IMR-90 (cell line): Measurements from ENCODE around the gene ELOA. TPM values are rescaled to one million over a fixed set of nuclear protein-coding genes. Genes with fewer than 3 reads are reported as not detected.

Source experiments
- ATAC-seq: fragments of 200-7000 bp; cut with Tn5 transposase; 2 replicates; pipeline ENCODE4 v1.9.1; 2020; ENCODE audit warnings: low read depth, mild to moderate bottlenecking, moderate library complexity
- BruUV-seq: library from RNA; stranded (reverse); fragments of 400-500 nt; replicated peaks from 2 replicates; lab custom pipeline; 2021; lab: Mats Ljungman, UMichigan
- CTCF ChIA-PET: fragments of 300-600 bp; formaldehyde crosslinking; extraction: SDS; loops from one replicate; lab custom pipeline; 2021; ENCODE audit warnings: antibody characterized with exemption; lab: Yijun Ruan, JAX
- POLR2A ChIA-PET: fragments of 300-600 bp; sonication (Branson Sonifier 250); formaldehyde crosslinking; loops from one replicate; lab custom pipeline; 2022; ENCODE audit warnings: antibody characterized with exemption; ENCODE audit not compliant: unreplicated experiment; lab: Charles Lee
- DNase-seq: peaks from one replicate; pipeline ENCODE4 v3.0.0; 2013
- H2AFZ ChIP-seq: replicated peaks from 2 replicates; pipeline ENCODE3; 2013; ENCODE audit warnings: low read length, mild to moderate bottlenecking; ENCODE audit not compliant: poor library complexity
- H2AK5ac ChIP-seq: 2 replicates; pipeline ENCODE4 v1.6.1; 2013; ENCODE audit warnings: low read depth, low read length, inconsistent platforms
- H2AK9ac ChIP-seq: replicated peaks from 2 replicates; pipeline ENCODE3; 2013; ENCODE audit warnings: mild to moderate bottlenecking, low read depth, low read length, moderate library complexity; ENCODE audit not compliant: poor library complexity
- H2BK120ac ChIP-seq: 2 replicates; pipeline ENCODE4 v1.6.1; 2013; ENCODE audit warnings: low read depth, low read length, inconsistent platforms
- H2BK15ac ChIP-seq: 3 replicates; pipeline ENCODE4 v1.6.1; 2013; ENCODE audit warnings: low read depth, low read length, inconsistent platforms
- H2BK20ac ChIP-seq: 2 replicates; pipeline ENCODE4 v1.6.1; 2013; ENCODE audit warnings: low read depth, mild to moderate bottlenecking, inconsistent platforms, low read length, moderate library complexity
- H2BK5ac ChIP-seq: 2 replicates; pipeline ENCODE4 v1.6.1; 2013; ENCODE audit warnings: mild to moderate bottlenecking, low read depth, low read length, inconsistent platforms; ENCODE audit not compliant: poor library complexity, severe bottlenecking
- H3K14ac ChIP-seq: replicated peaks from 2 replicates; pipeline ENCODE4 v1.6.1; 2013; ENCODE audit warnings: low read depth, low read length, inconsistent platforms
- H3K18ac ChIP-seq: 2 replicates; pipeline ENCODE4 v1.6.1; 2013; ENCODE audit warnings: low read depth, low read length, control low read depth
- H3K23ac ChIP-seq: 2 replicates; pipeline ENCODE4 v1.6.1; 2013; ENCODE audit warnings: low read depth, low read length, inconsistent platforms
- H3K27ac ChIP-seq: 2 replicates; pipeline ENCODE4 v1.5.1; 2013; ENCODE audit warnings: mild to moderate bottlenecking, control low read depth, low read length; ENCODE audit not compliant: insufficient read depth
- H3K27me3 ChIP-seq: 2 replicates; pipeline ENCODE4 v1.6.1; 2013; ENCODE audit warnings: low read length; ENCODE audit not compliant: control insufficient read depth, insufficient read depth
- H3K36me3 ChIP-seq: 2 replicates; pipeline ENCODE4 v1.6.1; 2013; ENCODE audit warnings: low read length, mixed read lengths; ENCODE audit not compliant: control insufficient read depth, insufficient read depth
- H3K4ac ChIP-seq: 2 replicates; pipeline ENCODE4 v1.6.1; 2013; ENCODE audit warnings: low read depth, low read length, inconsistent platforms
- H3K4me1 ChIP-seq: 2 replicates; pipeline ENCODE4 v1.6.1; 2013; ENCODE audit warnings: low read length, mixed read lengths; ENCODE audit not compliant: control insufficient read depth, insufficient read depth
- H3K4me2 ChIP-seq: 2 replicates; pipeline ENCODE4 v1.6.1; 2013; ENCODE audit warnings: low read depth, mild to moderate bottlenecking, control low read depth, low read length, moderate library complexity
- H3K4me3 ChIP-seq: 2 replicates; pipeline ENCODE4 v1.5.1; 2013; ENCODE audit warnings: low read depth, mild to moderate bottlenecking, control low read depth, low read length, moderate library complexity; ENCODE audit not compliant: insufficient read depth
- H3K56ac ChIP-seq: 2 replicates; pipeline ENCODE4 v1.6.1; 2013; ENCODE audit warnings: low read length, inconsistent platforms; ENCODE audit not compliant: insufficient read depth; ENCODE audit errors: extremely low read depth
- H3K79me1 ChIP-seq, 2 experiments: 2 replicates each; pipeline ENCODE4 v1.6.1; 2013; ENCODE audit warnings: low read length in 2 of 2, inconsistent platforms in 1 of 2, low read depth in 1 of 2
- H3K9ac ChIP-seq: 2 replicates; pipeline ENCODE4 v1.6.1; 2013; ENCODE audit warnings: low read depth, low read length, control low read depth
- H3K9me1 ChIP-seq: 2 replicates; pipeline ENCODE4 v1.6.1; 2013; ENCODE audit warnings: low read length, inconsistent platforms; ENCODE audit not compliant: insufficient read depth
- H3K9me3 ChIP-seq: 2 replicates; pipeline ENCODE4 v1.6.1; 2013; ENCODE audit warnings: low read length; ENCODE audit not compliant: control insufficient read depth, insufficient read depth
- H4K20me1 ChIP-seq: 2 replicates; pipeline ENCODE4 v1.6.1; 2013; ENCODE audit warnings: low read length, inconsistent platforms; ENCODE audit not compliant: insufficient read depth
- H4K5ac ChIP-seq: 2 replicates; pipeline ENCODE4 v1.6.1; 2013; ENCODE audit warnings: mild to moderate bottlenecking, low read depth, low read length, control low read depth
- H4K8ac ChIP-seq, 2 experiments: 2 replicates each; pipeline ENCODE4 v1.6.1; 2013; ENCODE audit warnings: low read depth in 2 of 2, low read length in 2 of 2, control low read depth in 1 of 2, inconsistent platforms in 1 of 2
- H4K91ac ChIP-seq: 2 replicates; pipeline ENCODE4 v1.6.1; 2013; ENCODE audit warnings: low read depth, low read length, inconsistent platforms; ENCODE audit not compliant: insufficient read depth
- BHLHE40 ChIP-seq: fragments of 150-350 bp; IDR thresholded peaks from 2 replicates; pipeline ENCODE4 v1.6.1; 2016; ENCODE audit warnings: mild to moderate bottlenecking, low read depth, low read length
- CHD1 ChIP-seq: IDR thresholded peaks from 2 replicates; pipeline ENCODE4 v1.6.1; 2012; ENCODE audit warnings: low read depth, low read length, improper control_type of control experiment
- CTCF ChIP-seq: conservative IDR thresholded peaks from 2 replicates; pipeline ENCODE4 v1.5.1; 2012; ENCODE audit warnings: mild to moderate bottlenecking, low read depth, low read length, improper control_type of control experiment
- MAFK ChIP-seq: IDR thresholded peaks from 2 replicates; pipeline ENCODE4 v1.6.1; 2012; ENCODE audit warnings: low read depth, low read length, improper control_type of control experiment
- MXI1 ChIP-seq: IDR thresholded peaks from 2 replicates; pipeline ENCODE4 v1.6.1; 2012; ENCODE audit warnings: low read depth, mild to moderate bottlenecking, low read length, moderate library complexity, borderline replicate concordance
- NFE2L2 ChIP-seq: fragments of 150-350 bp; IDR thresholded peaks from 2 replicates; pipeline ENCODE4 v1.6.1; 2016; ENCODE audit warnings: low read depth, mild to moderate bottlenecking, low read length
- POLR2A ChIP-seq: IDR thresholded peaks from 2 replicates; pipeline ENCODE4 v1.6.1; 2012; ENCODE audit warnings: mild to moderate bottlenecking, low read depth, low read length
- RCOR1 ChIP-seq: IDR thresholded peaks from 2 replicates; pipeline ENCODE4 v1.6.1; 2012; ENCODE audit warnings: mild to moderate bottlenecking, low read length, improper control_type of control experiment; ENCODE audit not compliant: insufficient replicate concordance
- RFX5 ChIP-seq: IDR thresholded peaks from 2 replicates; pipeline ENCODE4 v1.8.0; 2012; ENCODE audit warnings: low read depth, mild to moderate bottlenecking, low read length, moderate library complexity
- WGBS, 2 experiments: methylation state at CpG; one replicate each; pipeline versions ENCODE4 v1.1.5 to v1.1.7; 2013; ENCODE audit warnings: missing lambda C conversion rate in 2 of 2; ENCODE audit not compliant: insufficient read length in 1 of 2; ENCODE audit errors: extremely low coverage in 2 of 2; 5-methylcytosine and 5-hydroxymethylcytosine counted together
- dilution Hi-C: fragments of 300-500 bp; cut with HindIII; formaldehyde crosslinking; loops from one replicate; pipeline ENCODE4 v1.14.3; 2018; ENCODE audit warnings: low sequenced_read_pairs; ENCODE audit not compliant: unreplicated experiment
- in situ Hi-C: fragments of 300-500 bp; cut with MboI; formaldehyde crosslinking; loops from 3 replicates; pipeline ENCODE4 v1.14.3; 2019; ENCODE audit warnings: low sequenced_read_pairs, inconsistent platforms, mixed read lengths
- intact Hi-C: fragments of 100-400 bp; cut with micrococcal nuclease; formaldehyde crosslinking; loops from 2 replicates; pipeline ENCODE4 v1.10.0; 2022
- polyA plus RNA-seq, 3 experiments: library from polyadenylated mRNA; depleted of rRNA; stranded (reverse); fragments of >200 nt; gene quantifications; 2 replicates each; pipeline ENCODE4 v1.2.3, GENCODE V29; 2012; ENCODE audit warnings: low replicate concordance in 1 of 3
- total RNA-seq: library from RNA; depleted of rRNA; stranded (reverse); fragments of >200 nt; gene quantifications from 2 replicates; pipeline ENCODE4 v1.2.3, GENCODE V29; 2012
- TF ChIP-seq, protein P1 (sequence below): fragments of 150-350 bp; IDR thresholded peaks from 2 replicates; pipeline ENCODE4 v1.6.1; 2016; ENCODE audit warnings: low read depth, mild to moderate bottlenecking, low read length, moderate library complexity, borderline replicate concordance

Gene ELOA
- total and polyA plus RNA-seq, 2 of the 4 experiments (the other 2 are of a cell fraction), result 22.9 to 40.7 TPM

GRCh38 chr1:23696335-23696989 is 46.8 kb upstream of the ELOA start:
- Histone ChIP-seq H3K18ac (no peak overlapping the region), H3K27me3 (no peaks in the 10 kb centered on the region), H3K14ac (no peak overlapping the region), H3K27ac (no peak overlapping the region), H3K79me1 (peaks cover 31 to 84% of the 10 kb centered on the region in 2 experiments), H3K9ac (no peak overlapping the region), H3K4me1 (peaks cover 10% of the 10 kb centered on the region), H3K36me3 (peaks cover 66% of the 10 kb centered on the region), H4K20me1 (peaks cover 99% of the 10 kb centered on the region), H2BK15ac (no peak overlapping the region), H3K23ac (no peak overlapping the region), H3K4ac (no peak overlapping the region), H2BK5ac (no peak overlapping the region), H3K56ac (no peak overlapping the region), H3K9me1 (peaks cover 25% of the 10 kb centered on the region), H2BK120ac (no peak overlapping the region), H4K91ac (no peak overlapping the region), H3K9me3 (no peaks in the 10 kb centered on the region), H2AK9ac (no peak overlapping the region), H4K5ac (no peak overlapping the region), H3K4me3 (no peak overlapping the region), H4K8ac (no peak overlapping the region), H2BK20ac (no peak overlapping the region), H2AK5ac (no peak overlapping the region), H2AFZ (no peak overlapping the region), H3K4me2 (no peak overlapping the region)
- POLR2A ChIA-PET, result no interaction called here
- BruUV-seq, result no TSS peak
- dilution Hi-C loops (no loop called here), intact Hi-C loops (no loop called here), in situ Hi-C loops (no loop called here)
- peak; percentile 13 for DNase-seq
- CTCF ChIA-PET, result no interaction called here
- ATAC-seq, result no peak
- TF ChIP-seq BHLHE40, result no peak
- no peak for TF ChIP-seq MXI1
- TF ChIP-seq RFX5, result no peak
- no peak for TF ChIP-seq POLR2A
- TF ChIP-seq, protein P1, sequence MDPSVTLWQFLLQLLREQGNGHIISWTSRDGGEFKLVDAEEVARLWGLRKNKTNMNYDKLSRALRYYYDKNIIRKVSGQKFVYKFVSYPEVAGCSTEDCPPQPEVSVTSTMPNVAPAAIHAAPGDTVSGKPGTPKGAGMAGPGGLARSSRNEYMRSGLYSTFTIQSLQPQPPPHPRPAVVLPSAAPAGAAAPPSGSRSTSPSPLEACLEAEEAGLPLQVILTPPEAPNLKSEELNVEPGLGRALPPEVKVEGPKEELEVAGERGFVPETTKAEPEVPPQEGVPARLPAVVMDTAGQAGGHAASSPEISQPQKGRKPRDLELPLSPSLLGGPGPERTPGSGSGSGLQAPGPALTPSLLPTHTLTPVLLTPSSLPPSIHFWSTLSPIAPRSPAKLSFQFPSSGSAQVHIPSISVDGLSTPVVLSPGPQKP, result no peak
- no peak for TF ChIP-seq RCOR1
- TF ChIP-seq MAFK, result no peak
- no peak for TF ChIP-seq NFE2L2
- no peak for TF ChIP-seq CTCF
- TF ChIP-seq CHD1, result no peak
- WGBS, 2 experiments, result 83% methylated on average over 2 of the region's 6 CpGs; no CpG with 5 or more reads in 1 of the 2 experiments
